Liver (tissue), 3 donors: Measurements from ENCODE around the gene AP1G1.

Experiments
- CTCF ChIP-seq: fragments of 150-350 bp; IDR thresholded peaks from 2 replicates; pipeline ENCODE4 v1.5.1; 2017; ENCODE audit warnings: improper control_type of control experiment, low read depth, low read length; ENCODE audit not compliant: missing input control
- HNF4A ChIP-seq, 2 donors: conservative IDR thresholded peaks; 2 replicates each; pipeline ENCODE4 v1.6.1; 2016; ENCODE audit warnings: antibody characterized with exemption in 2 of 2, mild to moderate bottlenecking in 2 of 2
- NR2F2 ChIP-seq: IDR thresholded peaks from 2 replicates; pipeline ENCODE4 v1.6.1; 2016; ENCODE audit warnings: antibody characterized with exemption
- RAD21 ChIP-seq, 2 donors: IDR thresholded peaks; 2 replicates each; pipeline ENCODE4 v1.6.1; 2016; ENCODE audit warnings: antibody characterized with exemption in 2 of 2, mild to moderate bottlenecking in 2 of 2
- SP1 ChIP-seq: IDR thresholded peaks from 2 replicates; pipeline ENCODE4 v1.6.1; 2018; ENCODE audit warnings: antibody characterized with exemption, mild to moderate bottlenecking
- ZBTB33 ChIP-seq: IDR thresholded peaks from 2 replicates; pipeline ENCODE4 v1.6.1; 2016; ENCODE audit warnings: antibody characterized with exemption
- TF ChIP-seq, protein P1 (sequence below): IDR thresholded peaks from 2 replicates; pipeline ENCODE4 v1.6.1; 2016; ENCODE audit warnings: antibody characterized with exemption, mild to moderate bottlenecking
- TF ChIP-seq, protein P2 (sequence below): IDR thresholded peaks from 2 replicates; pipeline ENCODE4 v1.6.1; 2016; ENCODE audit warnings: antibody characterized with exemption
- donor health status: healthy.
- donor health status: healthy.

DNA sequence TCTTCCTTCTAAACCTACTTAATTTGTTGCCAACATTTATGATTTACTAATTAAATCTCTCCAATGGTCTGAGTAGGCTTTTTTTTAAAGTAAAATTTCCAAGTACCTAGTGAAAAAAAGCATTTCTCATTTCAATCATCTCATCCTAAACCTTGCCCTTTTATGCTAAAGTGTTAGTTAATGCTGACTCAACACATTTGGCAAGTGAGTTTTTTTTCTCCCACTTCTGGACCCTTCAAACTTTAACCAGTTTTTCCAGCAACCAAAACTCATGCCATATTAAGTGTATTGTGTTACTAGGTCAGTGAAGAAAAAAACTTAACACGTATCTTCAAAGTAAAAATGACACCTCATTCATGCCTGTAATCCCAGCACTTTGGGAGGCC lies 5.3 kb downstream of the AP1G1 start:
- TF ChIP-seq, protein P1, sequence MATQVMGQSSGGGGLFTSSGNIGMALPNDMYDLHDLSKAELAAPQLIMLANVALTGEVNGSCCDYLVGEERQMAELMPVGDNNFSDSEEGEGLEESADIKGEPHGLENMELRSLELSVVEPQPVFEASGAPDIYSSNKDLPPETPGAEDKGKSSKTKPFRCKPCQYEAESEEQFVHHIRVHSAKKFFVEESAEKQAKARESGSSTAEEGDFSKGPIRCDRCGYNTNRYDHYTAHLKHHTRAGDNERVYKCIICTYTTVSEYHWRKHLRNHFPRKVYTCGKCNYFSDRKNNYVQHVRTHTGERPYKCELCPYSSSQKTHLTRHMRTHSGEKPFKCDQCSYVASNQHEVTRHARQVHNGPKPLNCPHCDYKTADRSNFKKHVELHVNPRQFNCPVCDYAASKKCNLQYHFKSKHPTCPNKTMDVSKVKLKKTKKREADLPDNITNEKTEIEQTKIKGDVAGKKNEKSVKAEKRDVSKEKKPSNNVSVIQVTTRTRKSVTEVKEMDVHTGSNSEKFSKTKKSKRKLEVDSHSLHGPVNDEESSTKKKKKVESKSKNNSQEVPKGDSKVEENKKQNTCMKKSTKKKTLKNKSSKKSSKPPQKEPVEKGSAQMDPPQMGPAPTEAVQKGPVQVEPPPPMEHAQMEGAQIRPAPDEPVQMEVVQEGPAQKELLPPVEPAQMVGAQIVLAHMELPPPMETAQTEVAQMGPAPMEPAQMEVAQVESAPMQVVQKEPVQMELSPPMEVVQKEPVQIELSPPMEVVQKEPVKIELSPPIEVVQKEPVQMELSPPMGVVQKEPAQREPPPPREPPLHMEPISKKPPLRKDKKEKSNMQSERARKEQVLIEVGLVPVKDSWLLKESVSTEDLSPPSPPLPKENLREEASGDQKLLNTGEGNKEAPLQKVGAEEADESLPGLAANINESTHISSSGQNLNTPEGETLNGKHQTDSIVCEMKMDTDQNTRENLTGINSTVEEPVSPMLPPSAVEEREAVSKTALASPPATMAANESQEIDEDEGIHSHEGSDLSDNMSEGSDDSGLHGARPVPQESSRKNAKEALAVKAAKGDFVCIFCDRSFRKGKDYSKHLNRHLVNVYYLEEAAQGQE = no peak
- TF ChIP-seq CTCF (no peak), HNF4A (conservative IDR thresholded peaks at IDR 0.05) (no peak), ZBTB33 (no peak), SP1 (no peak), NR2F2 (no peak), RAD21 (IDR thresholded peaks at IDR 0.05) (no peak)
- TF ChIP-seq, protein P2, sequence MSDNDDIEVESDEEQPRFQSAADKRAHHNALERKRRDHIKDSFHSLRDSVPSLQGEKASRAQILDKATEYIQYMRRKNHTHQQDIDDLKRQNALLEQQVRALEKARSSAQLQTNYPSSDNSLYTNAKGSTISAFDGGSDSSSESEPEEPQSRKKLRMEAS = no peak
